Measurements from ENCODE around the gene C1QTNF12.

DNA sequence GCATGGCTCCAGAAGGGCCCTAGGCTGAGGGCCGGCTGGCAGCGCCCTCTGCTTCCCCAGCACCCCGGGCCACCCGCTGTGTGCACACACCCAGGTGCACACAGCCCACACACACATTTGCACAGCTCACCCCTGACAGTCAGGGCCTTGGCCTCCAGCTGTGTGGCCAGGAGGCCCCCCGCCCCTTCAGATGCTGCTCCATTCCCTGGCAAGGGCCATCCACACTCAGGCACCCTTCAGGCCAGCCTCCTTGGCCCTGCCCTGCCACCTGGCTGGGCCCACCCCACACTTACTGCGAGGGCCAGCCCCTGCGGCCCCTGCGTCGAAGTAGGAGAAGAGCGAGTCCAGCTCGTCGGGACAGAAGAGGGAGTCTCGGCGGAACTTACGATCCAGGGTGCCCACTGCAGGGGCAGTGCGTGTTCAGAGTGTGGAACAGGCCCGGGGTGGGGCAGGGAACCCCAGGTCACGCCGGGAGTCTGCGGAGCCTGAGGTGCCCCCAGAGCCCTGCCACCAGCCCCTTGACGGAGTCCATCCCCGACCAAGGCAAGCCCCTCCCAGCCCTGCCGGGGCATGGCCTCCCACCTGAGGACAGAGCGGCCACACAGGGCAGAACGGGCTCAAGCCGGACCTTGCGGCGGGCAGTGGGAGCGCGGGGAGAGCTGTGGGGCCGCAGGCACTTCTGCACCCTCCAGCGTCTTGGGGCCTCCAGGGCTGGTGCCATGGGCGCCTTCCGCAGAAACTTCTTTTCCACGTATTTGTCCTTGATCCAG is 48.8 kb upstream of the C1QTNF12 start:
- no peak for TF ChIP-seq NFIC (IDR thresholded peaks at IDR 0.05)
- no peak for TF ChIP-seq TAF1 (IDR thresholded peaks at IDR 0.05; ENCODE audit: low read depth)
- TF ChIP-seq RAD21 (IDR thresholded peaks at IDR 0.05; ENCODE audit: low read depth) = no peak
- TF ChIP-seq EP300 (IDR thresholded peaks at IDR 0.05; ENCODE audit: borderline replicate concordance) = no peak
- no peak for TF ChIP-seq TEAD4 (IDR thresholded peaks at IDR 0.05)
- no peak for TF ChIP-seq YY1 (IDR thresholded peaks at IDR 0.05; ENCODE audit: low read depth)
- no peak for TF ChIP-seq TCF12 (IDR thresholded peaks at IDR 0.05; ENCODE audit: low read depth)
